Endothelial cell of umbilical vein (primary cell): ENCODE measurements around the gene ARHGAP11B. TPM values are rescaled to one million over a fixed set of nuclear protein-coding genes. Genes with fewer than 3 reads are reported as not detected.
A peak's percentile ranks its signal among the peaks of the same experiment; 100 is the strongest.
"Not testable (repeated sequence)": the region's sequence is repeated elsewhere in the genome, so short reads cannot be mapped to it uniquely, and the experiment has no call there.

Experiments
- BruUV-seq: library from RNA; stranded (reverse); fragments of 400-500 nt; replicated peaks from 2 replicates; lab custom pipeline; 2021; lab: Mats Ljungman, UMichigan
- CTCF ChIA-PET: fragments of 300-600, 350-600 bp; sonication (Branson Sonifier 250); formaldehyde crosslinking; loops from one replicate; lab custom pipeline; 2021; ENCODE audit warnings: antibody characterized with exemption, inconsistent platforms; lab: Charles Lee
- POLR2A ChIA-PET: fragments of 300-600, 350-600 bp; sonication (Branson Sonifier 250); formaldehyde crosslinking; loops from one replicate; lab custom pipeline; 2021; ENCODE audit warnings: antibody characterized with exemption, inconsistent platforms; lab: Charles Lee
- DNase-seq: peaks from one replicate; pipeline ENCODE4 v3.0.0-alpha.2; 2011; ENCODE audit warnings: low read depth, low spot score
- FAIRE-seq: peaks from 2 replicates; lab custom pipeline; 2011; peaks lifted over from hg19 to GRCh38; lab: Jason Lieb, UNC
- H2AFZ ChIP-seq: 2 replicates; pipeline ENCODE4 v1.6.0; 2012; ENCODE audit warnings: low read depth, low read length, control low read depth, inconsistent platforms
- H3K27ac ChIP-seq: 2 replicates; pipeline ENCODE4 v1.5.1; 2011; ENCODE audit warnings: low read depth, mild to moderate bottlenecking, control low read depth, low read length, moderate library complexity; ENCODE audit not compliant: insufficient read depth
- H3K27me3 ChIP-seq, 2 experiments: 2 replicates each; pipeline versions ENCODE4 v1.6.0 to v1.6.1; 2011; ENCODE audit warnings: low read length in 2 of 2, mixed read lengths in 1 of 2; ENCODE audit not compliant: control insufficient read depth in 2 of 2, insufficient read depth in 2 of 2
- H3K36me3 ChIP-seq, 2 experiments: 2 replicates in 1 of 2; 3 replicates in 1 of 2; pipeline ENCODE4 v1.5.1; 2011; ENCODE audit warnings: low read length in 2 of 2, mild to moderate bottlenecking in 1 of 2, moderate library complexity in 1 of 2; ENCODE audit not compliant: control insufficient read depth in 2 of 2, insufficient read depth in 2 of 2; ENCODE audit errors: extremely low read depth in 1 of 2
- H3K4me1 ChIP-seq: 3 replicates; pipeline ENCODE4 v1.5.1; 2011; ENCODE audit warnings: mild to moderate bottlenecking, low read length; ENCODE audit not compliant: control insufficient read depth, insufficient read depth; ENCODE audit errors: extremely low read depth
- H3K4me2 ChIP-seq: 2 replicates; pipeline ENCODE4 v1.6.1; 2011; ENCODE audit warnings: low read length, control low read depth, mixed read lengths; ENCODE audit not compliant: insufficient read depth
- H3K4me3 ChIP-seq, 3 experiments: fragments of 200-600 bp in 1 of 3; sonication (generic), shearing (Covaris generic) in 1 of 3; replicated peaks in 1 of 3; 2 replicates each; pipeline ENCODE4 v1.5.1; 2011 to 2016; ENCODE audit warnings: control low read depth in 3 of 3, low read length in 3 of 3, mild to moderate bottlenecking in 2 of 3, inconsistent platforms in 1 of 3, low read depth in 1 of 3, moderate library complexity in 1 of 3; ENCODE audit not compliant: insufficient read depth in 1 of 3
- H3K79me2 ChIP-seq: 2 replicates; pipeline ENCODE4 v1.6.0; 2012; ENCODE audit warnings: low read length, inconsistent platforms; ENCODE audit not compliant: control insufficient read depth, insufficient read depth
- H3K9ac ChIP-seq: replicated peaks from 2 replicates; pipeline ENCODE3; 2011; ENCODE audit warnings: low read length, control low read depth; ENCODE audit not compliant: insufficient read depth; ENCODE audit errors: extremely low read depth
- H3K9me1 ChIP-seq: replicated peaks from 3 replicates; pipeline ENCODE4 v1.6.0; 2011; ENCODE audit warnings: mild to moderate bottlenecking, low read length; ENCODE audit not compliant: control insufficient read depth, insufficient read depth; ENCODE audit errors: extremely low read depth
- H3K9me3 ChIP-seq: replicated peaks from 2 replicates; pipeline ENCODE4 v1.5.1; 2012; ENCODE audit warnings: low read length, inconsistent platforms; ENCODE audit not compliant: control insufficient read depth, insufficient read depth
- H4K20me1 ChIP-seq: replicated peaks from 2 replicates; pipeline ENCODE3; 2011; ENCODE audit warnings: mild to moderate bottlenecking, low read length; ENCODE audit not compliant: control insufficient read depth, insufficient read depth; ENCODE audit errors: extremely low read depth
- dilution Hi-C: fragments of 300-500 bp; cut with MboI; formaldehyde crosslinking; loops from one replicate; pipeline ENCODE4 v1.15.0; 2019; ENCODE audit warnings: low sequenced_read_pairs; ENCODE audit not compliant: extremely low pct_ligation_motif_present
- intact Hi-C: fragments of 100-400 bp; cut with micrococcal nuclease; formaldehyde crosslinking; loops from one replicate; pipeline ENCODE4 v1.10.0; 2022
- polyA plus RNA-seq, 4 experiments: library from polyadenylated mRNA; depleted of rRNA in 3 of 4; stranded (reverse) in 3 of 4; unstranded in 1 of 4; fragments of >200 nt; gene quantifications; 2 replicates each; pipeline versions ENCODE4 v1.2.1 to v1.2.3, GENCODE V29; 2011 to 2012; ENCODE audit warnings: missing spikeins in 1 of 4
- small RNA-seq: library from RNA; depleted of rRNA; stranded (forward); fragments of <200 nt; gene quantifications from one replicate; pipeline ENCODE3, GENCODE V24; 2012; ENCODE audit warnings: low replicate concordance, low read depth; ENCODE audit not compliant: insufficient read depth, insufficient read length
- total RNA-seq: library from RNA; stranded (reverse); gene quantifications from 2 replicates; pipeline ENCODE4 v1.2.3, GENCODE V29; 2021

Gene ARHGAP11B

DNA sequence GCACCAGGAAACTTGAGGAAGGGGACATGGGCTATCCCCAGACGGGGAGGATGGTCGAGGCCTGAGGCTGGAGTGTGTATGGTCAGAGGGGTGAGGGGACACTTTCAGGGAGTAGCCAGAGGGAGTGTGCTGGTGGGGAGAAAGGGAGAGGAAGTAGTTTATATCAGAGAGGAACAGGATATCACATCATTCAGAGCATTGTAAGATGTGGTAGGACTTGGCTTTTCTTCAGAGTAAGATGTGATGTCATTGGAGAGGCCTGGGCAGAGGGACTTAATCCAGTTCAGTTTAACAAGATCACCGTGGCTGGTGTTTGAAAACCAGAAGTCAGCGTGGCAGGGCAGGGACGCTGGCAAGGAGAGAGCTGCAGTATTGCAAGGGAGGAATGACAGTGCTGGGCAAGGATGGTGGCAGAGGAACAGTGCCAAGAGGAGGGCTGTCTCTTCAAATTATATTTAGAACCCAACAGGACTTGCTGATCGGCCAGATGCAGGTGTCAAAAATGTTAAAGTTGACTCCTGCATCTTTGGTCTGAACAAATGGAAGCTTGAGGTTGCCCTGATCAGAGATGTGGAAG, 59.9 kb downstream of the ARHGAP11B start:
- H3K9ac ChIP-seq, H3K9me1 ChIP-seq, H4K20me1 ChIP-seq, H3K9me3 ChIP-seq, intact Hi-C loops, BruUV-seq, H3K36me3 ChIP-seq, H3K4me1 ChIP-seq, H3K79me2 ChIP-seq, POLR2A ChIA-PET, CTCF ChIA-PET, H3K27me3 ChIP-seq, H2AFZ ChIP-seq, H3K27ac ChIP-seq, DNase-seq, H3K4me3 ChIP-seq, dilution Hi-C loops, H3K4me2 ChIP-seq: not testable (repeated sequence)
- peak; percentile 35 for FAIRE-seq

DNA sequence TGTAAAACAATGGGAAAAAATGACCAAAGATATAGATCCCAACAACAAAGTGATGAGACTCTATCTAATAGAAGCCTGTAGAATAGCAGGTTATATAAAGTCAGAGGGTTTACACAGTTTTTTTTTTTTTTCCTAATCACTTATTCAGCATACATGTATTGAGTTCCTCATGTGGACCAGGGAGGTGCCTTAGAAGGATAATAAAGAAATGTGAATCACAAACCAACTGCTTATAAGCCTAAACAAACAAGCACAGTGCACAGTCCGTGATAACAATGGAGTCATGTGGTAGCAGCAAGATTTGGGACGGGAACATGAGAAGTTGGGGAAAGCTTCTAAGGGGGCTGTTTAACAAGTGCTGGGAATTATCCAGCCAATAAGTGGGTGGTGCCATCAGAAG, 60.7 kb downstream of the ARHGAP11B start:
- H3K27me3 ChIP-seq, H3K9me1 ChIP-seq, H3K4me2 ChIP-seq, FAIRE-seq, H3K9me3 ChIP-seq, H3K79me2 ChIP-seq, dilution Hi-C loops, CTCF ChIA-PET, H3K9ac ChIP-seq, H3K4me3 ChIP-seq, H2AFZ ChIP-seq, H3K27ac ChIP-seq, POLR2A ChIA-PET, intact Hi-C loops, H3K36me3 ChIP-seq, DNase-seq, H4K20me1 ChIP-seq, H3K4me1 ChIP-seq, BruUV-seq: not testable (repeated sequence)

Small RNA genes lying within 50 kb of the gene (small RNA-seq; reads per million reads assigned to genes)
- gene RF00019 (not detected), gene RF00096 (not detected), gene RN7SL628P (not detected)

Other genes starting within 250 kb of the ARHGAP11B start
- 7.1 and 9.1 TPM in 2 replicates for gene CHRFAM7A, start 232.6 kb upstream of the ARHGAP11B start, total RNA-seq
- gene CHRFAM7A, start 232.6 kb upstream of the ARHGAP11B start, polyA plus RNA-seq: 1.2 and 1.5 TPM in 2 replicates
- gene GOLGA8R, start 211.9 kb upstream of the ARHGAP11B start, total RNA-seq: 2.0 and 2.2 TPM in 2 replicates
- gene GOLGA8R, start 211.9 kb upstream of the ARHGAP11B start, polyA plus RNA-seq: 0.14 and 0.35 TPM in 2 replicates
- gene GOLGA8Q, start 74.1 kb upstream of the ARHGAP11B start, total RNA-seq: 1.1 and 1.4 TPM in 2 replicates
- gene GOLGA8Q, start 74.1 kb upstream of the ARHGAP11B start, polyA plus RNA-seq: 0.06 and 0.46 TPM in 2 replicates
- 2.3 and 3.3 TPM in 2 replicates for gene GOLGA8H, start 22.1 kb upstream of the ARHGAP11B start, total RNA-seq
- gene GOLGA8H, start 22.1 kb upstream of the ARHGAP11B start, polyA plus RNA-seq: 0.29 and 0.39 TPM in 2 replicates